ENCODE results near the gene MDM1. TPM values are rescaled to one million over a fixed set of nuclear protein-coding genes. Genes with fewer than 3 reads are reported as not detected.

Gene MDM1
- polyA plus RNA-seq, 4 donors, result 2.9 to 12.8 (median 4.6) TPM

GRCh38 chr12:68374307-68374982, 42.3 kb upstream of the MDM1 start:
- Histone ChIP-seq H3K4me3 (ENCODE audit: low read depth in 1 of 3, low read length in 3 of 3) (no peak overlapping the region), H3K27ac (ENCODE audit: low read depth in 1 of 3, low read length in 2 of 3) (peak overlapping the region in 1 of 3 donors; percentile 78), H3K27me3 (ENCODE audit: control insufficient read depth in 3 of 3, insufficient read depth in 3 of 3, low read length in 3 of 3) (no peaks in the 10 kb centered on the region), H3K36me3 (ENCODE audit: control insufficient read depth in 3 of 3, insufficient read depth in 2 of 3, low read depth in 1 of 3, low read length in 3 of 3) (no peaks in the 10 kb centered on the region), H3K9me3 (ENCODE audit: control insufficient read depth in 2 of 2, insufficient read depth in 1 of 2, low read depth in 1 of 2, low read length in 1 of 2) (no peaks in the 10 kb centered on the region), H3K4me1 (ENCODE audit: control insufficient read depth in 3 of 3, insufficient read depth in 2 of 3, low read depth in 1 of 3, low read length in 2 of 3) (peaks cover 0 to 3% (median 0%) of the 10 kb centered on the region in 3 donors)
- no peak for FAIRE-seq
- WGBS, 3 donors, result 69 to 76% (median 72%) methylated on average over 10 of the region's 10 CpGs
- DNase-seq, result no peak

GRCh38 chr12:68370667-68371066, 38.5 kb upstream of the MDM1 start:
- H3K27me3 ChIP-seq (ENCODE audit: control insufficient read depth in 3 of 3, insufficient read depth in 3 of 3, low read length in 3 of 3), result no peaks in the 10 kb centered on the region
- H3K9me3 ChIP-seq (ENCODE audit: control insufficient read depth in 2 of 2, insufficient read depth in 1 of 2, low read depth in 1 of 2, low read length in 1 of 2), result no peaks in the 10 kb centered on the region
- H3K36me3 ChIP-seq (ENCODE audit: control insufficient read depth in 3 of 3, insufficient read depth in 2 of 3, low read depth in 1 of 3, low read length in 3 of 3), result no peaks in the 10 kb centered on the region
- H3K27ac ChIP-seq (ENCODE audit: low read depth in 1 of 3, low read length in 2 of 3), result no peak overlapping the region
- WGBS, 3 donors, result 88 to 92% (median 89%) methylated on average over 3 of the region's 3 CpGs
- H3K4me3 ChIP-seq (ENCODE audit: low read depth in 1 of 3, low read length in 3 of 3), result no peak overlapping the region
- FAIRE-seq, result no peak
- no peak for DNase-seq
- H3K4me1 ChIP-seq (ENCODE audit: control insufficient read depth in 3 of 3, insufficient read depth in 2 of 3, low read depth in 1 of 3, low read length in 2 of 3), result peaks cover 0 to 4% (median 0%) of the 10 kb centered on the region in 3 donors

- Histone ChIP-seq H3K36me3 (ENCODE audit: control insufficient read depth in 3 of 3, insufficient read depth in 2 of 3, low read depth in 1 of 3, low read length in 3 of 3) (no peaks in the 10 kb centered on the region), H3K4me1 (ENCODE audit: control insufficient read depth in 3 of 3, insufficient read depth in 2 of 3, low read depth in 1 of 3, low read length in 2 of 3) (peaks cover 2 to 5% (median 4%) of the 10 kb centered on the region in 3 donors), H3K4me3 (ENCODE audit: low read depth in 1 of 3, low read length in 3 of 3) (no peak overlapping the region), H3K27ac (ENCODE audit: low read depth in 1 of 3, low read length in 2 of 3) (no peak overlapping the region), H3K9me3 (ENCODE audit: control insufficient read depth in 2 of 2, insufficient read depth in 1 of 2, low read depth in 1 of 2, low read length in 1 of 2) (no peaks in the 10 kb centered on the region), H3K27me3 (ENCODE audit: control insufficient read depth in 3 of 3, insufficient read depth in 3 of 3, low read length in 3 of 3) (no peaks in the 10 kb centered on the region)
- DNase-seq (no peak), FAIRE-seq (no peak)
- WGBS, 3 donors, result 82 to 89% (median 84%) methylated on average over 8 of the region's 8 CpGs
Measured at GRCh38 chr12:68370006-68370590, 37.9 kb upstream of the MDM1 start.

DNA sequence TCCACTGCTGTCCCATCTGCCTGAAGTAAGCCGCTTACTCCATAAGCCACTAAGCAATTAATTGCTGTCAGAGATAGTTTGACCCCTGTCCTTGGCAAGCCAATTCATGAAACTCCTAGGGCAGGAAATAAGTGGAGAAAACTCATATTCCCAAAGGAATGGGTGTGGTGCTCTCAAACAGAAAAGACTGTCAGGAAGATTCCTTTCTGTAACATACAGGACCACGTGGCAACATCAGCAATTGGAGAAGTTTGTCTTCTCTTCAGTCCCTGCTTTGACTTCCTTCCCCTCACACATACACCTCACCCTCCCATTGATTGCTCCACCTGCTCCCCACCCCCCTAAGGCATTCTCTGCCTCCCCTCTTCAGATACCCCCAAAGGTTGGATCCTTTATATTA, 36.2 kb upstream of the MDM1 start:
- no peak for DNase-seq
- 57 to 81% (median 76%) methylated on average over 2 of the region's 2 CpGs for WGBS, 3 donors
- FAIRE-seq, result no peak
- H3K4me3 ChIP-seq (ENCODE audit: low read depth in 1 of 3, low read length in 3 of 3), result no peak overlapping the region
- H3K9me3 ChIP-seq (ENCODE audit: control insufficient read depth in 2 of 2, insufficient read depth in 1 of 2, low read depth in 1 of 2, low read length in 1 of 2), result no peaks in the 10 kb centered on the region
- H3K36me3 ChIP-seq (ENCODE audit: control insufficient read depth in 3 of 3, insufficient read depth in 2 of 3, low read depth in 1 of 3, low read length in 3 of 3), result no peaks in the 10 kb centered on the region
- no peak overlapping the region for H3K27ac ChIP-seq (ENCODE audit: low read depth in 1 of 3, low read length in 2 of 3)
- H3K27me3 ChIP-seq (ENCODE audit: control insufficient read depth in 3 of 3, insufficient read depth in 3 of 3, low read length in 3 of 3), result no peaks in the 10 kb centered on the region
- H3K4me1 ChIP-seq (ENCODE audit: control insufficient read depth in 3 of 3, insufficient read depth in 2 of 3, low read depth in 1 of 3, low read length in 2 of 3), result peaks cover 2 to 22% (median 4%) of the 10 kb centered on the region in 3 donors

DNA sequence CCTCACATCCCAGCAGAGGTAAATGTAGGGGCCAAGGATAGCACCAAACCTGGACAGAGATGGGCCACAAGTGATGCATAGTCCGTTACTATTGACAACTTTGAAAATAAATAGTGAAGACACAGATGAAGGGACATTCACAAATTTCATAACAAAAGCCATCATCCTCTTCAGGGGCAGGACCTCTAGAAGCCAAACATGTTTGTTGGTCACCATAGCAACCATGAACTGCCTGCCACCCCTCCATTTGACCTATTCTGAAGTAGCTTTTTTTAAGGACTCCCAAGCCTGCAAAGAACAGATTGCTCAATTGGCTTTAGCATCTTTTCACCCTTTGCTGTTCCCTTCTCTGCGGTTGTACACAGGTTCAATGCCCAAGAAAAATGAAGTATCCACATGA, 35.7 kb upstream of the MDM1 start:
- WGBS, 3 donors, result 71 to 90% (median 85%) methylated on average over 2 of the region's 2 CpGs
- no peak for DNase-seq
- H3K36me3 ChIP-seq (ENCODE audit: control insufficient read depth in 3 of 3, insufficient read depth in 2 of 3, low read depth in 1 of 3, low read length in 3 of 3), result no peaks in the 10 kb centered on the region
- no peak overlapping the region for H3K27ac ChIP-seq (ENCODE audit: low read depth in 1 of 3, low read length in 2 of 3)
- H3K27me3 ChIP-seq (ENCODE audit: control insufficient read depth in 3 of 3, insufficient read depth in 3 of 3, low read length in 3 of 3), result no peaks in the 10 kb centered on the region
- H3K4me1 ChIP-seq (ENCODE audit: control insufficient read depth in 3 of 3, insufficient read depth in 2 of 3, low read depth in 1 of 3, low read length in 2 of 3), result peaks cover 2 to 23% (median 4%) of the 10 kb centered on the region in 3 donors
- no peaks in the 10 kb centered on the region for H3K9me3 ChIP-seq (ENCODE audit: control insufficient read depth in 2 of 2, insufficient read depth in 1 of 2, low read depth in 1 of 2, low read length in 1 of 2)
- H3K4me3 ChIP-seq (ENCODE audit: low read depth in 1 of 3, low read length in 3 of 3), result no peak overlapping the region
- FAIRE-seq, result no peak

GRCh38 chr12:68367116-68367515, 35.0 kb upstream of the MDM1 start:
- FAIRE-seq (no peak), DNase-seq (no peak)
- Histone ChIP-seq H3K27ac (ENCODE audit: low read depth in 1 of 3, low read length in 2 of 3) (peak overlapping the region in 1 of 3 donors; percentile 29), H3K9me3 (ENCODE audit: control insufficient read depth in 2 of 2, insufficient read depth in 1 of 2, low read depth in 1 of 2, low read length in 1 of 2) (no peaks in the 10 kb centered on the region), H3K27me3 (ENCODE audit: control insufficient read depth in 3 of 3, insufficient read depth in 3 of 3, low read length in 3 of 3) (no peaks in the 10 kb centered on the region), H3K4me1 (ENCODE audit: control insufficient read depth in 3 of 3, insufficient read depth in 2 of 3, low read depth in 1 of 3, low read length in 2 of 3) (peaks cover 2 to 23% (median 4%) of the 10 kb centered on the region in 3 donors), H3K36me3 (ENCODE audit: control insufficient read depth in 3 of 3, insufficient read depth in 2 of 3, low read depth in 1 of 3, low read length in 3 of 3) (no peaks in the 10 kb centered on the region), H3K4me3 (ENCODE audit: low read depth in 1 of 3, low read length in 3 of 3) (no peak overlapping the region)
- 47 to 70% (median 52%) methylated on average over 1 of the region's 1 CpG for WGBS, 3 donors

- no peak for FAIRE-seq
Measured at GRCh38 chr12:68364893-68365725, 32.9 kb upstream of the MDM1 start.

DNA sequence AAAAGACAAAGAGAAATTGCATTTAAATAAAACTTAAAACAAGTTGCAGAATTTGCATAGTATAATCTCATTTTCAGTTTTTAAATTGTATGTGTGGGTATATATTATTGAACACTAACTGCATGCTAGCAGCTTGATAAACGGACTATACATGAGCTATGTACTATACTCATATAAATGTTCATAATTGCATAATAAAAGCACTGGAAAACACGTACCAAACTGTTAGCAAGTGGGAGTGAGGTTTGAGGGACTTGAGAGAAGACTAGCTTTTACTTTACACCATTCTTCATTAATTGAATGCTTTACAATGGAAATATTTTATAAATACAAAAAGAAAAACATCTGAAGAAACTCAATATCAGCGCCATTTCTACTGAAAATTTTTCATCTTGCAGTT, 32.2 kb upstream of the MDM1 start:
- Histone ChIP-seq H3K4me3 (ENCODE audit: low read depth in 1 of 3, low read length in 3 of 3) (peak overlapping the region in 1 of 3 donors; percentile 38), H3K27me3 (ENCODE audit: control insufficient read depth in 3 of 3, insufficient read depth in 3 of 3, low read length in 3 of 3) (no peaks in the 10 kb centered on the region), H3K36me3 (ENCODE audit: control insufficient read depth in 3 of 3, insufficient read depth in 2 of 3, low read depth in 1 of 3, low read length in 3 of 3) (no peaks in the 10 kb centered on the region), H3K4me1 (ENCODE audit: control insufficient read depth in 3 of 3, insufficient read depth in 2 of 3, low read depth in 1 of 3, low read length in 2 of 3) (peaks cover 2 to 23% (median 4%) of the 10 kb centered on the region in 3 donors), H3K27ac (ENCODE audit: low read depth in 1 of 3, low read length in 2 of 3) (peak overlapping the region; percentile 80 to 85 (median 83)), H3K9me3 (ENCODE audit: control insufficient read depth in 2 of 2, insufficient read depth in 1 of 2, low read depth in 1 of 2, low read length in 1 of 2) (no peaks in the 10 kb centered on the region)
- DNase-seq, result no peak
- 22 to 63% (median 40%) methylated on average over 3 of the region's 3 CpGs for WGBS, 3 donors
- FAIRE-seq, result no peak

More at GRCh38 chr12:68364893-68365725, 32.9 kb upstream of the MDM1 start:
- Histone ChIP-seq H3K27ac (ENCODE audit: low read depth in 1 of 3, low read length in 2 of 3) (peak overlapping the region; percentile 80 to 85 (median 83)), H3K36me3 (ENCODE audit: control insufficient read depth in 3 of 3, insufficient read depth in 2 of 3, low read depth in 1 of 3, low read length in 3 of 3) (no peaks in the 10 kb centered on the region), H3K9me3 (ENCODE audit: control insufficient read depth in 2 of 2, insufficient read depth in 1 of 2, low read depth in 1 of 2, low read length in 1 of 2) (no peaks in the 10 kb centered on the region), H3K27me3 (ENCODE audit: control insufficient read depth in 3 of 3, insufficient read depth in 3 of 3, low read length in 3 of 3) (no peaks in the 10 kb centered on the region), H3K4me3 (ENCODE audit: low read depth in 1 of 3, low read length in 3 of 3) (peak overlapping the region in 2 of 3 donors; percentile 38 to 48), H3K4me1 (ENCODE audit: control insufficient read depth in 3 of 3, insufficient read depth in 2 of 3, low read depth in 1 of 3, low read length in 2 of 3) (peaks cover 2 to 23% (median 4%) of the 10 kb centered on the region in 3 donors)
- 2 to 6% (median 4%) methylated on average over 26 of the region's 26 CpGs for WGBS, 3 donors
- peak; percentile 86 to 93 for DNase-seq

Measured in small intestine (tissue), 7 donors.